RWPE1 (cell line): ENCODE measurements around the gene TMEM222.

Experiments used
- CTCF ChIA-PET: fragments of 350-600 bp; sonication (Branson Sonifier 250); formaldehyde crosslinking; extraction: SDS; loops from one replicate; lab custom pipeline; 2021; lab: Yijun Ruan, JAX
- POLR2A ChIA-PET: fragments of 400-600 bp; formaldehyde crosslinking; extraction: SDS; loops from one replicate; lab custom pipeline; 2020; ENCODE audit warnings: antibody characterized with exemption; ENCODE audit not compliant: low non-redundant PET; lab: Yijun Ruan, JAX
- DNase-seq: peaks from one replicate; pipeline ENCODE4 v3.0.0; 2012; ENCODE audit warnings: low spot score
- H3K27ac ChIP-seq: fragments of 450-650 bp; 2 replicates; pipeline ENCODE4 v1.5.1; 2017
- CTCF ChIP-seq: fragments of 450-650 bp; conservative IDR thresholded peaks from 2 replicates; pipeline ENCODE4 v1.5.1; 2017; ENCODE audit warnings: low read depth, mild to moderate bottlenecking

Gene TMEM222

DNA sequence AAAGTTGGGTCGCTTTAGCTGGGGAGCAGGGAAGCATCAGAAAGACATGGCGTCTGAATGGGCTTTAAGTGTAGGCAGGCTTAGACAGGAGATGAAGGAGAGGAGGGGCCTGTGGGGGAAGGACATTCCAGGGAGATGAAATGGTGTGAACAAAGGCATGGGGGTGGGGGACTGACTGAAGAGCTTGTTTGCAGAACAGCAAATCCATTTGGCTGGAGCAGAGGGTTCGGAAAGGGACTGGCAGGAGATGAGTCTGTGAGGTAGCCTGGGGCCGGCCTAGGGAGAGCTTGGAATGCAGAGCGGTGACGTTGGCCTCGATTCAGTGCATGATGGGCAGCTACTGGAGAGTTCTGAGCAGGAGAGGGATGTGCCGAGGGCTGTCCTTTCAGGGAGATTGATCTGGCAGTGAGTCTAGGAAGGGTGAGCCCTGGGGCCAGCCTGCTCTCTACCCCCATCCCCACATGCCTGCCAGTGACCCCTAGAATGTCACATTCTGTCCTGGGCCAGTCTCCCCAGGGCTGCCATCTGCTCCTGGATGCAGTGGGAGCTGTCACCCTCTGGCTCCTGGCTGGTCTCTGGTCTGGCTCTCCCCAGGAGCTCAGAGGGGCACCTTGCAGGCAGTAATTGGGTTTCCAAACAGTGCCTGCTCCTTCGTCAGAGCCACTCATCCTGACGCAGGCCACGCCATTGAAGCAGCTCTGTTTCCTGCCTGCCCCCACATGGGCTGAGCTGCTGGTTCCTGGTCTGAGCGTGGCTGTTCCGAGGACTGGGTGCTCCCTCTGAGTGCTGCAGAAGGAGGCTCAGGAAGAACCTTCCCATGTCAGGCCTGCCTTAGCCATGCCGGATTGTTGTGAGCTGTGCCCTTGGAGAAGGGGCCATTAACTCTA lies 22.3 kb upstream of the TMEM222 start:
- peak; percentile 97 for DNase-seq
- TF ChIP-seq CTCF = no peak
- POLR2A ChIA-PET = interaction anchor here (1.0 to 1.3 kb wide), 3 partner anchors 66 to 83 kb away, joined by 3 to 5 read pairs (median 4); partner anchors contain the start of gene CD164L2
- peak overlapping the region; percentile 99 for H3K27ac ChIP-seq
- CTCF ChIA-PET = interaction anchor here (0.5 to 4.5 kb wide), 13 partner anchors 9 to 307 kb away, joined by 3 to 45 read pairs (median 5); partner anchors contain the start of genes MAP3K6 and SYTL1

- peak overlapping the region; percentile 99 for H3K27ac ChIP-seq
- TF ChIP-seq CTCF = peak; percentile 95
- ChIA-PET CTCF (interaction anchor here (0.5 to 4.5 kb wide), 25 partner anchors 9 to 362 kb away, joined by 3 to 45 read pairs (median 4); partner anchors contain the start of genes CD164L2, MAP3K6 and SYTL1), POLR2A (interaction anchor here (0.7 to 1.3 kb wide), 4 partner anchors 42 to 227 kb away, joined by 3 to 5 read pairs (median 4); partner anchors contain the start of gene CD164L2)
- DNase-seq = peak; percentile 87
These were observed 21.5 kb upstream of the TMEM222 start for GRCh38 chr1:27300341-27301051.

DNA sequence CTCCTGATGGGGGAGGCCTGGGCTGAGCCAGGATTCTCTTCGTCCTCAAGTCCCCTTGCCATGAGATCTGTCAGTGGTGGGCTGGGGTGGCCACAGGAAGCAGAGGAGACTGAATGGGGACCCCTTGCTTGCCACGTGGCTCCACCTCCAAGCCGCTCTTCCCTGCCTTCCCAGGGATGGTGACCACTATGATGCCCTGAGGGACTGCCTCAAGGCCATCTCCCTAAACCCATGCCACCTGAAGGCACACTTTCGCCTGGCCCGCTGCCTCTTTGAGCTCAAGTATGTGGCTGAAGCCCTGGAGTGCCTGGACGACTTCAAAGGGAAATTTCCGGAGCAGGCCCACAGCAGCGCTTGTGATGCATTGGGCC lies 20.9 kb upstream of the TMEM222 start:
- POLR2A ChIA-PET = interaction anchor here (0.7 to 1.3 kb wide), 3 partner anchors 42 to 82 kb away, joined by 4 to 5 read pairs (median 4); partner anchors contain the start of gene CD164L2
- H3K27ac ChIP-seq = peak overlapping the region; percentile 99
- CTCF ChIA-PET = interaction anchor here (0.6 to 4.5 kb wide), 20 partner anchors 12 to 362 kb away, joined by 3 to 45 read pairs (median 4); partner anchors contain the start of genes CD164L2, MAP3K6 and SYTL1
- peak; percentile 36 for TF ChIP-seq CTCF
- no peak for DNase-seq

- no peak for DNase-seq
- POLR2A ChIA-PET = interaction anchor here (0.5 to 0.6 kb wide), 2 partner anchors 14 to 307 kb away, joined by 4 to 7 read pairs; no protein-coding TSS in a partner anchor
- TF ChIP-seq CTCF = no peak
- CTCF ChIA-PET = interaction anchor here (0.6 to 4.5 kb wide), 12 partner anchors 11 to 336 kb away, joined by 3 to 45 read pairs (median 7); partner anchors contain the start of genes CD164L2 and MAP3K6
- peak overlapping the region; percentile 99 for H3K27ac ChIP-seq
These were observed 20.3 kb upstream of the TMEM222 start for GRCh38 chr1:27301582-27302199.

- DNase-seq = no peak
- TF ChIP-seq CTCF = no peak
- POLR2A ChIA-PET = interaction anchor here (0.5 to 0.6 kb wide), 2 partner anchors 13 to 306 kb away, joined by 4 to 7 read pairs; no protein-coding TSS in a partner anchor
- CTCF ChIA-PET = interaction anchor here (0.5 to 4.5 kb wide), 3 partner anchors 55 to 302 kb away, joined by 3 to 45 read pairs (median 21); no protein-coding TSS in a partner anchor
- H3K27ac ChIP-seq = no peak overlapping the region
These were observed 19.4 kb upstream of the TMEM222 start for GRCh38 chr1:27302612-27303011.
